CD4-positive, alpha-beta T cell treated with Interleukin-10 for 1 hour (primary cell): ENCODE results near the gene RRP8.
A peak's percentile ranks its signal among the peaks of the same experiment; 100 is the strongest.

ENCODE experiments used
- DNase-seq: peaks from one replicate; pipeline ENCODE4 v3.0.0-alpha.2; 2020

The RRP8 gene

GRCh38 chr11:6616596-6617250 is 13.3 kb upstream of the RRP8 start:
- no peak for DNase-seq

GRCh38 chr11:6615882-6616585 is 12.6 kb upstream of the RRP8 start:
- no peak for DNase-seq

- DNase-seq: no peak
Observed at GRCh38 chr11:6615046-6615445, 11.6 kb upstream of the RRP8 start.

- no peak for DNase-seq
Observed at GRCh38 chr11:6614446-6614845, 11.0 kb upstream of the RRP8 start.

- no peak for DNase-seq
Observed at GRCh38 chr11:6613496-6613895, 10.1 kb upstream of the RRP8 start.

- DNase-seq: peak; percentile 96
Observed at GRCh38 chr11:6612213-6613041, 9.0 kb upstream of the RRP8 start, which contains the start of gene TAF10. Gene TAF10, minus strand, starts transcription at chr11:6612216. Its CDS starts 27 bp downstream, at chr11:6612189.

GRCh38 chr11:6611963-6612212 is 8.5 kb upstream of the RRP8 start:
- no peak for DNase-seq

GRCh38 chr11:6611092-6611962 is 7.9 kb upstream of the RRP8 start:
- DNase-seq: peak; percentile 39

- DNase-seq: no peak
Observed at GRCh38 chr11:6610591-6610990, 7.2 kb upstream of the RRP8 start.

GRCh38 chr11:6609502-6610015 is 6.1 kb upstream of the RRP8 start:
- DNase-seq: no peak

- DNase-seq: no peak
Observed at GRCh38 chr11:6608726-6609501, 5.5 kb upstream of the RRP8 start.

- no peak for DNase-seq
Observed at GRCh38 chr11:6608011-6608410, 4.6 kb upstream of the RRP8 start.

GRCh38 chr11:6607190-6607795 is 3.9 kb upstream of the RRP8 start:
- DNase-seq: no peak

GRCh38 chr11:6606471-6607189 is 3.2 kb upstream of the RRP8 start:
- peak; percentile 69 for DNase-seq

GRCh38 chr11:6604790-6605189 is 1.4 kb upstream of the RRP8 start:
- no peak for DNase-seq

- peak; percentile 72 for DNase-seq
Observed at GRCh38 chr11:6604081-6604626, 738 bp upstream of the RRP8 start.

- no peak for DNase-seq
Observed at GRCh38 chr11:6602096-6602940, 1.1 kb downstream of the RRP8 start.

GRCh38 chr11:6601041-6601461 is 2.4 kb downstream of the RRP8 start:
- DNase-seq: no peak

- DNase-seq: no peak
Observed at GRCh38 chr11:6599881-6600390, 3.5 kb downstream of the RRP8 start.
